ENCODE data around the gene KRTAP6-2. TPM values are rescaled to one million over a fixed set of nuclear protein-coding genes. Genes with fewer than 3 reads are reported as not detected.

KRTAP6-2 gene
- total and polyA plus RNA-seq, 2 of the 13 experiments (the other 11 are each of a cell fraction or from before 2014, with no cell fraction given): not detected

GRCh38 chr21:30563072-30563471 lies 35.6 kb downstream of the KRTAP6-2 start:
- TF ChIP-seq ZNF205 (CRISPR knock-in tag; IDR thresholded peaks at IDR 0.05) (no peak), MXI1 (IDR thresholded peaks at IDR 0.05; ENCODE audit: borderline replicate concordance, low read depth, low read length) (no peak), SP2 (CRISPR knock-in tag; IDR thresholded peaks at IDR 0.05) (no peak), ZSCAN25 (CRISPR knock-in tag; IDR thresholded peaks at IDR 0.05) (no peak), RXRA (CRISPR knock-in tag; IDR thresholded peaks at IDR 0.05) (no peak), ZBTB3 (CRISPR knock-in tag; IDR thresholded peaks at IDR 0.05; ENCODE audit: borderline replicate concordance, low read depth) (no peak), ZNF136 (CRISPR knock-in tag; IDR thresholded peaks at IDR 0.05; ENCODE audit: low read depth) (no peak), STAT5B (CRISPR knock-in tag; IDR thresholded peaks at IDR 0.05) (no peak), ZNF674 (CRISPR knock-in tag; IDR thresholded peaks at IDR 0.05; ENCODE audit: low read depth) (no peak), MBNL3 (CRISPR knock-in tag; conservative IDR thresholded peaks at IDR 0.05) (no peak), PPARG (CRISPR knock-in tag; conservative IDR thresholded peaks at IDR 0.05) (no peak), ZBTB44 (CRISPR knock-in tag; IDR thresholded peaks at IDR 0.05) (no peak), CTCF (CRISPR knock-in tag; IDR thresholded peaks at IDR 0.05) (no peak), TFDP2 (CRISPR knock-in tag; IDR thresholded peaks at IDR 0.05) (no peak), MLX (CRISPR knock-in tag; IDR thresholded peaks at IDR 0.05) (no peak), TEAD3 (CRISPR knock-in tag; optimal IDR thresholded peaks at IDR 0.05; ENCODE audit: borderline replicate concordance) (no peak), PHF5A (CRISPR knock-in tag; IDR thresholded peaks at IDR 0.05; ENCODE audit: low read depth, unreplicated experiment) (no peak), FOXO1 (CRISPR knock-in tag; IDR thresholded peaks at IDR 0.05) (no peak), SAP130 (CRISPR knock-in tag; IDR thresholded peaks at IDR 0.05; ENCODE audit: low read depth) (no peak), GTF3A (CRISPR knock-in tag; conservative IDR thresholded peaks at IDR 0.05) (no peak)

More at GRCh38 chr21:30563072-30563471, 35.6 kb downstream of the KRTAP6-2 start:
- 19% methylated on average over 6 of the region's 6 CpGs for WGBS (ENCODE audit: low lambda C conversion rate)
- FAIRE-seq (no peak), ATAC-seq (no peak), DNase-seq (ENCODE audit: low spot score) (no peak)
- no peaks in the 10 kb centered on the region for H3K79me2 ChIP-seq (ENCODE audit: insufficient read depth, low read length)
- CTCF ChIA-PET (ENCODE audit: low intra/inter-chr PET ratio, low total read pairs): no interaction called here
- no TSS peak for BruUV-seq (replicated peaks)
- no peak overlapping the region for H3K27ac ChIP-seq (ENCODE audit: extremely low read length, insufficient read depth, low read length)
- H3K9me3 ChIP-seq (ENCODE audit: low read length): peaks cover 83% of the 10 kb centered on the region
- H4K20me1 ChIP-seq (ENCODE audit: insufficient read depth, low read length): no peaks in the 10 kb centered on the region
- H3K27me3 ChIP-seq (ENCODE audit: control insufficient read depth in 1 of 2, insufficient read depth in 2 of 2, low read length in 2 of 2): no peaks in the 10 kb centered on the region
- in situ Hi-C loops (cut with HindIII; ENCODE audit: extremely low pct_ligation_motif_present, low pct_unique_long_range_greater_than_20kb) (no loop called here), intact Hi-C loops (cut with micrococcal nuclease; ENCODE audit: unreplicated experiment) (no loop called here)
- no peaks in the 10 kb centered on the region for H3K36me3 ChIP-seq (replicated peaks in 1 of 2; ENCODE audit: control insufficient read depth in 1 of 2, insufficient read depth in 2 of 2, low read length in 2 of 2)
- H3K4me3 ChIP-seq (replicated peaks in 1 of 3; ENCODE audit: insufficient read depth in 1 of 3, low read depth in 2 of 3, low read length in 3 of 3): no peak overlapping the region
- H2AFZ ChIP-seq (ENCODE audit: low read length): no peak overlapping the region
- H3K9ac ChIP-seq (ENCODE audit: insufficient read depth, low read depth, low read length): no peak overlapping the region
- H3K4me2 ChIP-seq (ENCODE audit: low read depth, low read length): no peak overlapping the region
- POLR2A ChIA-PET: no interaction called here
- no peaks in the 10 kb centered on the region for H3K4me1 ChIP-seq (ENCODE audit: insufficient read depth, low read length)

All from HepG2 (cell line).